ENCODE results near the gene TTN.

Gene TTN

GRCh38 chr2:178689808-178690207, 117.4 kb downstream of the TTN start:
- Histone ChIP-seq H3K4me3 (ENCODE audit: low read depth, low read length) (no peak overlapping the region), H3K27ac (no peak overlapping the region), H3K36me3 (replicated peaks) (no peaks in the 10 kb centered on the region), H3K27me3 (replicated peaks) (no peaks in the 10 kb centered on the region)
- no peak for TF ChIP-seq CTCF (IDR thresholded peaks at IDR 0.05; ENCODE audit: low read depth, low read length, missing control alignments)
- in situ Hi-C loops (cut with HindIII; ENCODE audit: low pct_ligation_motif_present, low sequenced_read_pairs), result no loop called here
- DNase-seq, result no peak

- Histone ChIP-seq H3K4me3 (ENCODE audit: low read depth, low read length) (no peak overlapping the region), H3K27ac (no peak overlapping the region), H3K27me3 (replicated peaks) (no peaks in the 10 kb centered on the region), H3K36me3 (replicated peaks) (no peaks in the 10 kb centered on the region)
- no peak for DNase-seq
- in situ Hi-C loops (cut with HindIII; ENCODE audit: low pct_ligation_motif_present, low sequenced_read_pairs), result no loop called here
- no peak for TF ChIP-seq CTCF (IDR thresholded peaks at IDR 0.05; ENCODE audit: low read depth, low read length, missing control alignments)
These were observed 123.3 kb downstream of the TTN start for GRCh38 chr2:178683877-178684276.

GRCh38 chr2:178681081-178681480, 126.1 kb downstream of the TTN start:
- H3K36me3 ChIP-seq (replicated peaks), result no peaks in the 10 kb centered on the region
- H3K4me3 ChIP-seq (ENCODE audit: low read depth, low read length), result no peak overlapping the region
- no peak for TF ChIP-seq CTCF (IDR thresholded peaks at IDR 0.05; ENCODE audit: low read depth, low read length, missing control alignments)
- in situ Hi-C loops (cut with HindIII; ENCODE audit: low pct_ligation_motif_present, low sequenced_read_pairs), result no loop called here
- H3K27me3 ChIP-seq (replicated peaks), result no peaks in the 10 kb centered on the region
- DNase-seq, result no peak
- no peak overlapping the region for H3K27ac ChIP-seq

- Histone ChIP-seq H3K4me3 (ENCODE audit: low read depth, low read length) (no peak overlapping the region), H3K36me3 (replicated peaks) (no peaks in the 10 kb centered on the region), H3K27me3 (replicated peaks) (no peaks in the 10 kb centered on the region), H3K27ac (no peak overlapping the region)
- in situ Hi-C loops (cut with HindIII; ENCODE audit: low pct_ligation_motif_present, low sequenced_read_pairs), result no loop called here
- no peak for DNase-seq
- TF ChIP-seq CTCF (IDR thresholded peaks at IDR 0.05; ENCODE audit: low read depth, low read length, missing control alignments), result no peak
These were observed 127.3 kb downstream of the TTN start for GRCh38 chr2:178679891-178680290.

GRCh38 chr2:178677599-178677998, 129.6 kb downstream of the TTN start:
- H3K4me3 ChIP-seq (ENCODE audit: low read depth, low read length), result no peak overlapping the region
- no peaks in the 10 kb centered on the region for H3K27me3 ChIP-seq (replicated peaks)
- in situ Hi-C loops (cut with HindIII; ENCODE audit: low pct_ligation_motif_present, low sequenced_read_pairs), result no loop called here
- H3K27ac ChIP-seq, result no peak overlapping the region
- no peak for DNase-seq
- no peak for TF ChIP-seq CTCF (IDR thresholded peaks at IDR 0.05; ENCODE audit: low read depth, low read length, missing control alignments)
- no peaks in the 10 kb centered on the region for H3K36me3 ChIP-seq (replicated peaks)

- DNase-seq, result no peak
- Histone ChIP-seq H3K4me3 (ENCODE audit: low read depth, low read length) (no peak overlapping the region), H3K27me3 (replicated peaks) (no peaks in the 10 kb centered on the region), H3K27ac (no peak overlapping the region), H3K36me3 (replicated peaks) (no peaks in the 10 kb centered on the region)
- in situ Hi-C loops (cut with HindIII; ENCODE audit: low pct_ligation_motif_present, low sequenced_read_pairs), result no loop called here
- no peak for TF ChIP-seq CTCF (IDR thresholded peaks at IDR 0.05; ENCODE audit: low read depth, low read length, missing control alignments)
These were observed 131.2 kb downstream of the TTN start for GRCh38 chr2:178676046-178676445.
